HepG2 (cell line): Measurements from ENCODE around the gene NAE1. TPM values are rescaled to one million over a fixed set of nuclear protein-coding genes. Genes with fewer than 3 reads are reported as not detected.

ENCODE experiments used
- ADNP ChIP-seq: sonication (generic); formaldehyde crosslinking; IDR thresholded peaks from 2 replicates; pipeline ENCODE4 v1.4.0; 2020; ENCODE audit warnings: missing genetic modification reagents
- ATF7 ChIP-seq, 2 experiments: fragments of 450-650 bp in 1 of 2; sonication (generic) in 1 of 2; formaldehyde crosslinking in 1 of 2; IDR thresholded peaks; 2 replicates each; pipeline versions ENCODE4 v1.4.0 to v1.6.1; 2016 to 2020; ENCODE audit warnings: antibody characterized with exemption in 1 of 2, mild to moderate bottlenecking in 1 of 2, missing genetic modification reagents in 1 of 2
- DNMT3B ChIP-seq: conservative IDR thresholded peaks from 2 replicates; pipeline ENCODE4 v1.6.1; 2016; ENCODE audit warnings: missing biosample characterization, control low read depth
- DRAP1 ChIP-seq: IDR thresholded peaks from 2 replicates; pipeline ENCODE4 v1.6.1; 2016; ENCODE audit warnings: missing genetic modification reagents, missing compliant biosample characterization
- GLMP ChIP-seq: sonication (generic); formaldehyde crosslinking; IDR thresholded peaks from 2 replicates; pipeline ENCODE4 v1.9.0; 2021; ENCODE audit warnings: missing genetic modification reagents, mild to moderate bottlenecking, borderline replicate concordance
- HNF4A ChIP-seq: sonication (generic); formaldehyde crosslinking; IDR thresholded peaks from 2 replicates; pipeline ENCODE4 v1.4.0; 2020; ENCODE audit warnings: missing genetic modification reagents
- MLLT10 ChIP-seq: sonication (generic); formaldehyde crosslinking; IDR thresholded peaks from 2 replicates; pipeline ENCODE4 v1.4.0; 2020; ENCODE audit warnings: missing genetic modification reagents
- MYNN ChIP-seq: sonication (generic); formaldehyde crosslinking; IDR thresholded peaks from 2 replicates; pipeline ENCODE4 v1.4.0; 2020; ENCODE audit warnings: mild to moderate bottlenecking, low read depth, missing genetic modification reagents
- NCOR1 ChIP-seq: fragments of 200-600 bp; sonication (generic); IDR thresholded peaks from 2 replicates; pipeline ENCODE4 v1.7.0; 2017; ENCODE audit warnings: antibody characterized with exemption, low read length, borderline replicate concordance
- RORA ChIP-seq: sonication (generic); formaldehyde crosslinking; IDR thresholded peaks from 2 replicates; pipeline ENCODE4 v1.5.0; 2020; ENCODE audit warnings: mild to moderate bottlenecking, missing genetic modification reagents, moderate library complexity
- SMAD3 ChIP-seq: sonication (generic); formaldehyde crosslinking; IDR thresholded peaks from 2 replicates; pipeline ENCODE4 v1.4.0; 2020; ENCODE audit warnings: missing genetic modification reagents
- UBTF ChIP-seq: sonication (generic); formaldehyde crosslinking; IDR thresholded peaks from 2 replicates; pipeline ENCODE4 v1.4.0; 2020; ENCODE audit warnings: mild to moderate bottlenecking, missing genetic modification reagents
- YEATS4 ChIP-seq: sonication (generic); formaldehyde crosslinking; IDR thresholded peaks from 2 replicates; pipeline ENCODE4 v1.4.0; 2020; ENCODE audit warnings: missing genetic modification reagents, borderline replicate concordance
- ZFP82 ChIP-seq: sonication (generic); formaldehyde crosslinking; IDR thresholded peaks from 2 replicates; pipeline ENCODE4 v1.5.1; 2020; ENCODE audit warnings: mild to moderate bottlenecking, missing genetic modification reagents, borderline replicate concordance
- ZNF138 ChIP-seq: sonication (generic); formaldehyde crosslinking; IDR thresholded peaks from 2 replicates; pipeline ENCODE4 v1.5.0; 2020; ENCODE audit warnings: mild to moderate bottlenecking, low read depth, missing genetic modification reagents
- ZNF281 ChIP-seq: sonication (generic); formaldehyde crosslinking; IDR thresholded peaks from 2 replicates; pipeline ENCODE4 v1.4.0; 2020; ENCODE audit warnings: missing genetic modification reagents, borderline replicate concordance
- ZNF431 ChIP-seq: sonication (generic); formaldehyde crosslinking; IDR thresholded peaks from 2 replicates; pipeline ENCODE4 v1.9.0; 2022; ENCODE audit warnings: missing genetic modification reagents, low read depth, mild to moderate bottlenecking, borderline replicate concordance
- ZNF616 ChIP-seq: sonication (generic); formaldehyde crosslinking; IDR thresholded peaks from 2 replicates; pipeline ENCODE4 v1.5.0; 2020; ENCODE audit warnings: low read depth, mild to moderate bottlenecking, missing genetic modification reagents
- ZSCAN22 ChIP-seq: sonication (generic); formaldehyde crosslinking; IDR thresholded peaks from 2 replicates; pipeline ENCODE4 v1.4.0; 2020; ENCODE audit warnings: mild to moderate bottlenecking, missing genetic modification reagents
- polyA plus RNA-seq, 8 experiments: library from polyadenylated mRNA; depleted of rRNA in 3 of 8; stranded (reverse) in 7 of 8; unstranded in 1 of 8; fragments of >200 nt; fragmentation: Illumina TruSeq in 4 of 8; extraction: Trizol in 4 of 8; gene quantifications; 2 replicates each; pipeline versions ENCODE4 v1.2.1 to v1.2.3, GENCODE V29; 2011 to 2016; ENCODE audit warnings: low read depth in 4 of 8, missing spikeins in 1 of 8, mixed read lengths in 1 of 8; ENCODE audit not compliant: insufficient read depth in 1 of 8
- total RNA-seq, 5 experiments: library from RNA; depleted of rRNA; stranded (reverse); fragments of >200 nt; fragmentation: Illumina TruSeq; extraction: Trizol; gene quantifications; 2 replicates each; pipeline ENCODE4 v1.2.3, GENCODE V29; 2016; ENCODE audit warnings: low read depth in 1 of 5

Gene NAE1
- total and polyA plus RNA-seq, 2 of the 13 experiments (the other 11 are each of a cell fraction or from before 2014, with no cell fraction given), result 95.7 to 206 TPM

- no peak for TF ChIP-seq ZNF281 (CRISPR knock-in tag)
- TF ChIP-seq MYNN (CRISPR knock-in tag), result no peak
- peak; percentile 95 for TF ChIP-seq UBTF (CRISPR knock-in tag)
- TF ChIP-seq DRAP1, result peak; percentile 21; the same call in 1 of the 2 replicates
- TF ChIP-seq MLLT10 (CRISPR knock-in tag), result no peak
- TF ChIP-seq ATF7 (IDR thresholded peaks at IDR 0.05), result no peak
- TF ChIP-seq ATF7 (CRISPR knock-in tag; IDR thresholded peaks at IDR 0.05), result no peak
- peak; percentile 26; the same call in 1 of the 2 replicates for TF ChIP-seq HNF4A (CRISPR knock-in tag)
- 0 out of 2 replicates have a peak, but pooled peaks have one; percentile 44 for TF ChIP-seq ZNF616 (CRISPR knock-in tag)
- peak; percentile 76; the same call in 1 of the 2 replicates for TF ChIP-seq SMAD3 (CRISPR knock-in tag)
- TF ChIP-seq ZNF431 (CRISPR knock-in tag), result 0 out of 2 replicates have a peak, but pooled peaks have one; percentile 72
- no peak for TF ChIP-seq ZSCAN22 (CRISPR knock-in tag)
- no peak for TF ChIP-seq DNMT3B (CRISPR knock-in tag)
- TF ChIP-seq ZNF138 (CRISPR knock-in tag), result no peak
- TF ChIP-seq GLMP (CRISPR knock-in tag), result no peak
- TF ChIP-seq ADNP (CRISPR knock-in tag), result peak; percentile 80; the same call in 1 of the 2 replicates
- TF ChIP-seq YEATS4 (CRISPR knock-in tag), result peak; percentile 76; the same call in 1 of the 2 replicates
- no peak for TF ChIP-seq RORA (CRISPR knock-in tag)
- no peak for TF ChIP-seq NCOR1
- TF ChIP-seq ZFP82 (CRISPR knock-in tag), result no peak; the same call in 1 of the 2 replicates
Measured at GRCh38 chr16:66872943-66873684, 42.3 kb upstream of the NAE1 start (continued).
